GM18526 (cell line): ENCODE results near the gene NUBP1.

Experiments used
- POLR2A ChIP-seq: IDR thresholded peaks from 3 replicates; pipeline ENCODE4 v1.6.1; 2011; ENCODE audit not compliant: insufficient read length; ENCODE audit errors: extremely low read depth

NUBP1 gene

DNA sequence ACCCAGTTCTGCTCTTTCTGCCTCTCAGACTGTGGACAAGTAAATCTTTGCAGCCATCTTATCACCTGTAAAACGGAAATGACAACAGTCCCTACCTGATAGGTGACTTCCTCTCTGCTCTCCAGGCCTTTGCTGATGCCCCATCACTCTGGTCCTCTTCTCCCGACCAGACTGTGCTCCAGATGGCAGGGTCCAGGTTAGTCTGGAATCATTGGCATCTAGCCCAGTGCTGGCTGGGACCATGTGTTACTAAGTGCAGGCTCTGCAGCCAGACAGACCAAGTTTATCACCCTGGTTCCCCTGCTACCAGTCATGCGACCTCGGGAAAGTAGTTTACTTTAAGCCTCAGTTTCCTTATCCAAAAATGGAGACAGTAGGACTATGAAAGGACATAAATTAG, 1.8 kb upstream of the NUBP1 start:
- TF ChIP-seq POLR2A = no peak

DNA sequence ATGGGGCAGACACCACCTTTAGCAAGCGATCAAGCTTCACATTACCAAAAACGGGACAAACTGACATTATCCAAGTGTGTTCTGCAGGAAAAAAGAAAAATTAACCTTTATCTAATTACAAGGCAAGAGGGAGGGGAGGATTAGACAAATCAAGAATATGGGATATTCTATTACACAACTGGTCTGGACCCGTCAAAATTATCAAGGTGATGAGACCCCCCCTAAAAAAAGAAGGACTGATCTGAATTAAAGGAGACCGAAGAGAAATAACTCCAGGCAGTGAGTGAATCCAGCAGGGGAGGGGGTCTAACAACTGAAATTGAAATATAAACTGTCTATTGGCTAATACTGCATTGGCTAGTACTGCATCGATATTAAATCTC, 424 bp upstream of the NUBP1 start:
- no peak for TF ChIP-seq POLR2A

DNA sequence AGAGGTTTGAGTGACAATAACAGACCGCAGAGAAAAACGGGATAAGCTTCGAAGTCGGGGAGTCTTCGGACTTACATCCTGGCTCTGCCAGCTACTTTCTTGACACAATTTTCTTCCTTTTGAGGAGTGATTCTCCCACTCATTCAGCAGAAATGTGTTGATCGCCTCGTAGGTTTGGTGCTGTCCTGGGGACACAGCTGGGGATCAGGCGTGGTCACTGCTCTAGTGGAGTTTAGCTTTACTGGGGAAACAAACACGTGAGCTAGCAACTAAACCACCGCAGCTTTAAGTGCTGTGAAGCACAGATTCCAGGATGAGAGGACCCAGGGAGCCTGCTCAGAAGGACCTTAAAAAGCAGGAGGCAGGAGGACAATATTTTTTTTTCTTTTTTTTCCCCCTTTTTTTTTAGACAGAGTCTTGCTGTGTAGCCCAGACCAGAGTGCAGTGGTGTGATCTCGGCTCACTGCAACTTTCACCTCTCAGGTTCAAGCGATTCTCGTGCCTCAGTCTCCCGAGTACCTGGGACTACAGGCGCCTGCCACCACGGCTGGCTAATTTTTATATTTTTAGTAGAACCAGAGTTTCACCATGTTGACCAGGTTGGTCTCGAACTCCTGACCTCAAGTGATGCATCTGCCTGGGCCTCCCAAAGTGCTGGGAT, 858 bp downstream of the NUBP1 start:
- no peak for TF ChIP-seq POLR2A

DNA sequence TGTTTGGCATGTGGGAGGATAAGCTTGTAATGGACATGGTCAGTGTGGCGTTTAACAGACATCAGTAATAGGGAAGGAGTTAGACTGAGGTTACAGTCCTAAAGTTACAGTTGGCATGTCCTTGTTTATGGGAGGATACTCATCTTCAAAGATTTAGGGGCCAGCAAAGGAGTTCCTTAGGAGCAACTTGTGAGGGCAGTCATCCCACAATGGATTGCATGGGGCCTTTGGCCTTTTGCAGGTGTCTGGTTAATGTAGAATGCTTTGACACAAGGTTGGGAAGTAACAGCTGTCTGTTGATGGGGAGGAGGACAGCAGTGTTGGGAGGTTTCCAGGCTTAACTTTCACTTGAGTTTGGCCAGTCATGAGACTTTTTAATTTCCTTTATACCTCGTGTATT, 2.2 kb downstream of the NUBP1 start:
- TF ChIP-seq POLR2A = no peak

DNA sequence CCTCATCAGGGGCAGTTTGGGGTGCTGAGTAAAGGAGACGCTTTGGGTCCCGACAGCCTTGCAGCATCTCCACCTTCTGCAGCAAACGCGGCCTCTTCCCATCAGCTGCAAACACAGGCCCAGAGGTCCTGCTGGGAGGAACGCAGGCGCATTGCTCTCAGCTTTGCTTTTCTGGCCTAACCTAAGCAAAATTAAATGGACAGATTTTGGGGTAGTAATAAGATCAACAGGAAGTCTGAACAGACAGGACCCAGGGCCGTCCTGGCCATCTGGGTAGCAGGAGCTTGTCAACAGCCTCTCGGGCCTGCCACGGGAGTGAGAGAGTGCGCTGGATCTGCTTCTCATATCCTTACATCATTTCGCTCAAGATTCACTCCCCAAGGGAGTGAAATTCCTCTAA, 7.2 kb downstream of the NUBP1 start:
- TF ChIP-seq POLR2A = no peak

DNA sequence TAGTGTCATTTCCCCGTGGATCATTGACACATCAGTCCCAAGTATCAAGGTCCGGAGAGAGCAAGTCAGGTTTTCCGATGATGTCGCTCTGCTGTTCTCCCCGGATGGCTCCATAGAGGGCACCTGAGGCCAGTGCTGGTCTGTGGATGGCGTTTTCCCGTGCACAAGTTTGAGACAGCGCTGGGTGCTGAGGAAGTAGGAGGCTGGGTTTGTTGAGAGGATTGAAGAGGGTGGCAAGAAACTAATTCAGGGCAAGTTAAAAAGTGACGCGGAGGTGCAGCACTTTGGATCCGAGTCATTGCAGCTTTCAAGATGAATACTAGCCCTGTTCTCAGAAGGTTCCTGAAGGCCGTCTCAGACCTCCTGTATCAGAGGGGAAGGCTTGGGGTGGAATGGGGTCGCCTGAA, 7.7 kb downstream of the NUBP1 start:
- TF ChIP-seq POLR2A = no peak

DNA sequence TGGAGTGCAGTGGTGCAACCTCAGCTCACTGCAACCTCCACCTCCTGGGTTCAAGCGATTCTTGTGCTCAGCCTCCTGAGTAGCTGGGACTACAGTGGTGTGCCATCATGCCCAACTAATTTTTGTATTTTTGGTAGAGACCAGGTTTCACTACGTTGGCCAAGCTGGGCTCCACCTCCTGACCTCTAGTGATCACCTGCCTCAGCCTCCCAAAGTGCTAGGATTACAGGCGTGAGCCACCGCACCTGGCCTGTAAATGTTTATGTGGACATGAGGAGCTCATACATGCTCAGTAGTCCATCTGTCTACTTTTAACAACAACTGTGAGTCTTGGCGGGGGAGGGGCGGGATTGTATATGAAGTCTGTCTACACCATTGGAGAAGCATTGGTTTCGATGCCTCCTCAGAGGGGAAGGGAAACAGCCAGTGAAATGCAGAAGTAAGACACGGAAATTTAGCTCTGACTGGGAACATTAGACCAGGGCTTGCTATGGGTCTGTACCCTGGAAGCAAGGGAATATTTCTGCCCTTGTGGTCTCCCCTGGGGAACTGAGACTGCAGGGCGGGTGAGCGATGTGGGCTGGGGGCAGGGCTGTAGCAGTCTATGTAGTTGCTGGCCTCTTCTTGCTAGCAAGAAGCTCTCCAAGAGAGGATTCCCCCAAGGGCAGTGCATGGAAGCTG, 9.3 kb downstream of the NUBP1 start:
- no peak for TF ChIP-seq POLR2A

DNA sequence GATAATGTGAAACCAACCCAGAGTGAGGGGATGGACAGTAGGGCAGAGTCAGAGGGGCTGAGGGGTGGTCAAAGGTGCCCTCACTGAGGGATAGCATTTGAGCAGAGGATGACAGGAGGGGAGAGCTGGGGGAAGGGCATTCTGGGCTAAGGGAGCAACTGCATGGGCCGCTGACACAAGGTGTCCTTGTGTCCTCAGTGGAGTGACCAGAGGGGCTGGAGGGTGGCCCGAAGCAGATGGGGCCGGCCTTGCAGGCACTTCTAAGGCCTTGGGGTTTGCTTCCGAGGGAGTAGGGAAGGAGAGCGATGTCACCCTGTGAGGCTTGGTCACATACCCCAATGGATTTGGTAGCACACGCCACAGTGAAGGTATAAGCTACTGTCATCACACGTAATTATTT, 10.0 kb downstream of the NUBP1 start:
- TF ChIP-seq POLR2A = no peak

DNA sequence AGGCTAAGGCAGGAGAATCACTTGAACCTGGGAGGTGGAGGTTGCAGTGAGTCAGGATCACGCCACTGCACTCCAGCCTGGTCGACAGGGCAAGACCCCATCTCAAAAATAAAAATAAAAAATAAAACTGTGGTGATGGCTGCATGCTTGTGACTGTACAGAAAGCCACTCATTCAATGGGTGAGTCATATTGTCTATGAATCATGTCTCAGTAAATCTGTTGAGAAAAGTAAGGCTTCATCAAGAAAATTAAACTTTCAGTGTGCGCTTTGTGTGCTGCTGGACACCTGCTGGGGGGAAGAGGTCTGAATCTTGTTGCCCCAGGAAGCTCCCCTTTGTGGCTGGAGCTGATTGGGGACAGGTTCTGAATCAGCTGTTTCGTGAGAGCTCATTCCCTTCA, 11.3 kb downstream of the NUBP1 start:
- no peak for TF ChIP-seq POLR2A

DNA sequence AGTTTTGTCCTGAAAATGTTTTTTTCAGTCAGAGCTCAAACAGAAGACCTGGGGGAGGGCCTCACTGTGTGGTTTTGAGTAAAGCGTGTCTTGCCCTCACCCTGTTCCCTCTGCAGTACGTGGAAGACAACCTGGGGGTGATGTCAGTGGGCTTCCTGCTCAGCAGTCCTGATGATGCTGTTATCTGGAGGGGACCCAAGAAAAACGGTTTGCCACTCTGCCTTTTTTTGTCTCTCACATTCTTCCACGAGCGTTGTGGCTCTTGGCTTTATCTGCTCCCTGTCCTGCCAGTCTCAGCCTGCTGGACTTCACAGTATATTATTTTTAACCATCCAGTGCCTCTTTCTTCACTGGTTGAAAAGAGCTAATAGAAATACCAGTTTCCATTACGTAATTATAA, 12.9 kb downstream of the NUBP1 start:
- no peak for TF ChIP-seq POLR2A

DNA sequence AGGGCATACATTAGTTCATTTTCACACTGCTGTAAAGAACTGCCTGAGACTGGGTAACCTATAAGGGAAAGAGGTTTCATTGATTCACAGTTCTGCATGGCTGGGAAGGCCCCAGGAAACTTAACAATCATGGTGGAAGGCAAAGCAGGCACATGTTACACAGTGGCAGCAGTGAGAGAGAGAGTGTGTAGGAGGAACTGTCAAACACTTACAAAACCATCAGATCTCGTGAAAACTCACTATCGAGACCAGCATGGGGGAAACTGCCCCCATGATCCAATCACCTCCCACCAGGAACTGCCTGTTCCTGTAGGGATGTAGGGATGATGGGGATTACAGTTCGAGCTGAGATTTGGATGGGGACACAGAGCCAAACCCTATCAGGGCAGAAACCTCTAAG, 17.2 kb downstream of the NUBP1 start:
- TF ChIP-seq POLR2A = no peak

DNA sequence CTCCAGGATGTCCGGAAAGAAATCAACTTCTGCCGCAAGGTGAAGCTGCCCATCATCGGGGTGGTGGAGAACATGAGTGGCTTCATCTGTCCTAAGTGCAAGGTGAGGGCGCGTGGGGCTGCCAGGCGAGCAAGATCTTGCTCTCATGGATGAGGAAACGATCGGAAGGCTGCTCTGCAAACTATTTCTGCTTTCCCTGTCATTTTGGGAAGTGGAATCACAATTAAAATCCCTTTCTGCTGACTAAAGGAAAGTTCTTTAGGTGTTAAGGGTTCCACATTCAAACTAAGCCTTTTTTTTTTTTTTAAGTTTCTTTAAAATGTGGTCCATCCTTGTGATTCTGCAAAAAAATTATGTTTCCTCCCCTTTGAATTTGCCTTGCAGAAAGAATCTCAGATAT, 17.7 kb downstream of the NUBP1 start:
- TF ChIP-seq POLR2A = no peak

DNA sequence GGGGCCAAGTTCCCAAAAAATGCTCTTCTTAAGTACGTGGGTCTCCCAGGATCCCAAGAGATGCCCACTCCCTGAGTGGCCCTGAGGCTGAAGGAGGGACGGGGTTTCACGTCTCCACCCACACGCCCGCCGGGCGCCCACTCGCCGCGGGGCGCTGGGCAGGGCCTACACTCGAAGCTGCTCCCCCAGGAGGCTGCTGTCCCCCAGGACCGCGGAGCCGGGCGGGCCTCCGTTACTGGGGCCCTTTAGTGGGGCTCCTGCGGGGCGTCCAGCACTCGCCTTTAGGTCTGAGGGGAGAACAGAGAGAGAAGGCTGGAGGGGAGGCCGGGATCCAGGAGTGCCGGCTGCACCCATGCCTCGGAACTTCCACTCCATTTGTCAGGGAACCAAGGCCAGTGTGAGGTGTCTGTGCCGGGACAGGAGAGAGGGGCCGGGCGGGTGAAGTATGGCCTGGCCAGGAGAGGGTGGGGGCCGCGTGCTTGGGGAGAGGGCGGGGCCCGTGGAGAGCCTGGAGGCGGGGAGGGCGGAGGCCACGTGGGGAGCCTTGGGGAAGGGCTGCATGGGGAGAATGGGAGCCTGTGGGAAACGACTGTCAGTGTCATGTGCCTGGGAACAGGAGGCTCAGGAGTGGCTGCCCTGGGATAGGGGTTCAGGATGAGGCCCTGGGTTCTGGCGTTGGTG, 18.8 kb downstream of the NUBP1 start:
- no peak for TF ChIP-seq POLR2A

DNA sequence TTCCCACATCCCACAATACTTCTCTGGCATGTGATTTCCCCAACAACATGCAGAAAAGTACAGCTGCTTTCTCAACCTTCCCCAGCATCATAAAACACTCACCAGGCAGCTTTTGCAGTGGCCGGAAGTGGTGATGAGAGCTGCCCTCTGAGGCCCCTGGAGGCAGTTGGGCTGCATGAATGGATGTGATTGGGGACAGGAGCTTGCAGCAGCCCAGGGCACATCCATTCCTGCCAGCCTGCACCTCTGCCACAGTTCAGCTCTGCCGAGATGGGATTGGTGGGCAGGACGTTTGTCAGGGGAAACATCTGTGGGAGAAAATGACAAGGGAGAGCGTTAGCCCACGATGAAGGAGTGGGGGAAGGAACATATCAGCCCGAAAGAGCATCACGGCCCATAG, 19.8 kb downstream of the NUBP1 start:
- no peak for TF ChIP-seq POLR2A

DNA sequence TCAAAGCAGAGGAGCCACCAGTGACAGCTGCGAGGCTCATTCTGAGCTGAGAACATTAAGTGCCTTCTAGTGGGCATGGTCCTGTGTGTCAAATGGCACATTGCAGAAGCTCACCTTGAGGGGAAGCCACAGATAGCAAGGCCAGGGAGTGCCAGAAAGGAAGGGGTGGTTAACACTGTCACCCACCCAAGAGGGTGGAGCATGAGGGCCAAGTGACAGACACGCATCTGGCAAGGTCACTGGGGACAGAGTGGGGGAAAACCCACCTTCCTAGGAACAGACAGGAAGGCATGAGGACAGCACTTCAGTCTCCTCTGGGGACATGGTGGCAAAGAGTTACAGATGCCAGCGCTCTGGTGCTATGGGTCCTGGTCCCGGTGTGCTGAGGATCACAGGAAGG, 22.1 kb downstream of the NUBP1 start:
- TF ChIP-seq POLR2A = no peak

DNA sequence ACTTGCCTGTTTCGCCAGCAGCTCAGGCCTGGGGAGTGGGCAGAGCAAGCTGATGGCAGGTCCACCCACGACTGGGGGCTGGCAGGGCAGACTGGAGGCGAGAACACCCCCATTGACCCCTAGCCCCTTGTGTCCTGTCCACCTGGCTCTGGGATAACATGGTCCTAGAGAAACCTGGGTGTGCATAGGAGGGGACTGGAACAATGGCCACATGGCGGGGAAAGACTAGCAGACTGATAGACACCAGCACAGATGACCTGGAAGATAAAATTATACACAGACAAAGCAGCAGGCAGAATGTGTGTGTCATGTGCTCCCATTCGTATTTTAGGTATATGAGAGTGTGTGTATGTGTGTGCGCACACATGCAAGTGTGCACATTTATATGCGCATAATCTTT, 23.5 kb downstream of the NUBP1 start:
- no peak for TF ChIP-seq POLR2A

DNA sequence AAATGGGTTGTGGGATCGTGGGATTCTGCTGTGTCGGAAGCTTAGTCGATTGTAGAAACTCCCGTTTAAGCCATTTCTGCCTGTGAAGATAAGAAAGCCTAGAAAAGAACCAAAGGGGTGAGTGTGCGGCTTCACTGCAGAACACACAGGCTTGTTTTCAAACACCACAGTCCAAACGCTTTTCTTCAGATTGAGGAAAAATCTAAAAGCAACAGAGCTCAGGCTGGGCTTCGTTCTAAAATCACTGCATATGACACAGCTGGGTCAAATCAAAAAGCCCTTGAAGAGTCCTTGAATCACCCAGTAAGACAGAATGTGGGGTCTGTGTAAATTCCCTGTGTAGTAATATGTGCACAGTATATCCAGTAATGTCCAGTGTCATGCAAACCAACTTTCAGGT, 25.7 kb downstream of the NUBP1 start:
- no peak for TF ChIP-seq POLR2A

DNA sequence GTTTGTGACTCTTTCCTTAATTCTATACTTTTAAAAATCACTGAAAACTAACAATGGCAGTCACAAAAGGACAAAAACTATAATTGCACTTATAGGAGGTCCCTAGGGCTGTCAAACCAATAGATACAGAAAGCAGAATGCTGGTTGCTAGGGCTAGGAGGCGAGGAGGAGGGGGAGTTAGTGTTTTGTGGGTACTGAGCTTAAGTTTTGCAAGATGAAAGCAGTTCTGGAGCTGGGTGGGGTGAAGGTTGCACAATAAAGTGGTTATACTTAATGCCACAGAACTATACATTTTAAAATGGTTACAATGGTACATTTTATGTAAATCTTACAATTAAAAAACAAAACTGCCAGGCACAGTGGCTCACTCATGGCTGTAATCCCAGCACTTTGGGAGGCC, 27.3 kb downstream of the NUBP1 start:
- no peak for TF ChIP-seq POLR2A
